ENCODE measurements around the gene NPEPL1.
"Not testable (repeated sequence)": the region's sequence is repeated elsewhere in the genome, so short reads cannot be mapped to it uniquely, and the experiment has no call there.

Gene NPEPL1

GRCh38 chr20:58712806-58713731, 20.5 kb downstream of the NPEPL1 start:
- no peak for DNase-seq (ENCODE audit: low read depth in 4 of 4, low spot score in 1 of 4)

GRCh38 chr20:58713801-58714339, 21.3 kb downstream of the NPEPL1 start:
- DNase-seq (ENCODE audit: low read depth in 4 of 4, low spot score in 1 of 4), result no peak

- no peak for DNase-seq (ENCODE audit: low read depth in 4 of 4, low spot score in 1 of 4)
These were observed 21.8 kb downstream of the NPEPL1 start for GRCh38 chr20:58714340-58714922.

DNA sequence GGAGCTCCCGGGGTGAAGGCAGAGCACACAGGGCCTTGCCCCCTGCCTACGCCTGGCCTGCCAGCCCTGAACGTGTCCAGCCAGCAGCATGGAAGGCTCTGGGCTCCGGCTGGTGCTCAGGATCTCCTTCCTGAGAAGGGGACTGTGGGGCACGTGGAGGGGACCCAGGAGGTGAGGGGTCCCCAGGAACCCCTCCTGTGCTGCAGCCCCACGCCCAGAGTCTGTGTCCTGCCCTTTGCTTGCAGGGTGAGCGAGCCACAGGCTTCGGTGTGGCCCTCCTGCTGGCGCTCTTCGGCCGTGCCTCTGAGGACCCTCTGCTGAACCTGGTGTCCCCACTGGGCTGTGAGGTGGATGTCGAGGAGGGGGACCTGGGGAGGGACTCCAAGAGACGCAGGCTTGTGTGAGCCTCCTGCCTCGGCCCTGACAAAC, 22.3 kb downstream of the NPEPL1 start:
- DNase-seq (ENCODE audit: low read depth in 4 of 4, low spot score in 1 of 4), result no peak

- no peak for DNase-seq (ENCODE audit: low read depth in 4 of 4, low spot score in 1 of 4)
These were observed 22.8 kb downstream of the NPEPL1 start for GRCh38 chr20:58715391-58715800.

- DNase-seq (ENCODE audit: low read depth in 4 of 4, low spot score in 1 of 4), result no peak
These were observed 23.3 kb downstream of the NPEPL1 start for GRCh38 chr20:58715801-58716475.

DNA sequence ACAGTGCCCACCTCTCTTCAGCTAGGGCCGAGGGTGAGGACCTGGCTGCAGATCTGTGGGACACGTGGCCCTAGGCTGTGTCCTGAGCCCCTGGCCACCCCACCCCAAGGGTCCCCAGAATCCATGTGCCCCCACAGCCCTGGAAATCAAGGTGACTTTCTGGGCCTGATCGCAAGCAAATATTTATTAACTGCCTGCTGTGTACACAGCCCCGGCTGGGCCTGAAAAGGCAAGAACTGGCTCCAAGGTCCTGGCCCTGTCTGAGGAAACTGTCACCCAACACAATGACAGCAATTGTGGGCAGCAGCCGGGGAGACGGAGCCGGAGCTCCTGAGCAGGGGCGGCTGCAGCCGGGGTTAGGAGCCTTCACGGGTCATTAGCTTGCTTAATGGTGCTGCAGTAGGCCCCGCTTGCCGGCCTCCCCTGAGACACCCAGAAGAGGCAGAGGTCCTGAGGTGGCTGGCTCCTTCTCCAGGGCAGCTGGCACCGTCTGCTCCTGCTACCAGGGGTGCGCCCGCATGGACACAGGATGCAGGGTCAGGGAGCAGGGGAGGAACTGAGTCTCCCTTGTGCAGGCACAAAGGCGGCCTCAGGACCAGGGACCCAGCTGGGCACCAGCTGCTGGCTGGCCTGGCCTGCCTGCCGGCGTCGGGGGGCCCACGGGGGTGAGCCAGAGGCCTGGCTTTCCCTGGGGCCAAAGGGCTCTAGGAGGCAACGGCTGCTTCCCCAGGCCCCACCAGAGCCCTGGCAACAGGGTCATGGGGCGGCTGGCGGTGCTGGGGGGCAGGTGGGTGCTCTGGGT, 24.1 kb downstream of the NPEPL1 start:
- no peak for DNase-seq (ENCODE audit: low read depth in 4 of 4, low spot score in 1 of 4)

GRCh38 chr20:58717278-58718091, 24.9 kb downstream of the NPEPL1 start:
- no peak for DNase-seq (ENCODE audit: low read depth in 4 of 4, low spot score in 1 of 4)

GRCh38 chr20:58718121-58718563, 25.5 kb downstream of the NPEPL1 start:
- no peak for DNase-seq (ENCODE audit: low read depth in 4 of 4, low spot score in 1 of 4)

- no peak for DNase-seq (ENCODE audit: low read depth in 4 of 4, low spot score in 1 of 4)
These were observed 26.1 kb downstream of the NPEPL1 start for GRCh38 chr20:58718729-58719128.

DNA sequence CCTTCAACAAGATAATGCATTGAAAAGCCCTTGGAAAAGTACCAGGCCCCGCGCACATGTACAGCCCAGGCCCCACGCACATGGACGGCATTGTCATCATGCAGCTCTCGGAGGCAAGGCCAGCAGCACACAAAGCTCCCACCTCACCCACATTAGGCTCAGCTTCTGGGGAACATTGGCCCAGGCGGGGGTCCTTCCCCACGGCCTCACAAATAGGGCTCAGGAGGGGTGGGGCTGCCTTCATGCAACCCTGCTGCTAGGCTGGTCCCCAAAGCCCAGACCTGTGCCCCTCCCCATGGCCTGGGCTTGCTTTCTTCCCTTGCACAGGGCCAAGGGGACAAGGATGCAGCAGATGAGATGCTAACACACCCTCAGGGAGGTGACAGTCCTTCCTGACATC, 26.7 kb downstream of the NPEPL1 start:
- DNase-seq (ENCODE audit: low read depth in 4 of 4, low spot score in 1 of 4), result no peak

DNA sequence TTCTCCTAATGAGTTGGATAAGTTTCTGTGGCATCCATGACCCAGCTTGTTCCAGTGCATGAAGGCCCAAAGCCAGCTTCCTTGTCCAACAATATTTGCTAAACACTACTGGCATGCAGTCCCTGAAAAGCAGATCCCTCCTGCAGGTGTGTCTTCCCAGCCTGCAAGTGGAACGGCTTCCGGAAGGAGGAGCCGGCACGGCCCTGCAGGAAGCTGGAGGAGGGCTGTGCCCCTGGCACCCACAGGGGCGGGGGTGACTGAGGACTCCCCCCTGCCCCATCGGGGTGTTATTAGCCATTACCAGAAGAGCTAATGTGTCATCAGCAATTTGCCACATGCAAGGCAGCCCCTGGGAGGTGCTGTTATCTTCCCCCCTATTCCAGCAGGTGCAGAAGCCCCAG, 27.4 kb downstream of the NPEPL1 start:
- DNase-seq (ENCODE audit: low read depth in 4 of 4, low spot score in 1 of 4), result no peak

DNA sequence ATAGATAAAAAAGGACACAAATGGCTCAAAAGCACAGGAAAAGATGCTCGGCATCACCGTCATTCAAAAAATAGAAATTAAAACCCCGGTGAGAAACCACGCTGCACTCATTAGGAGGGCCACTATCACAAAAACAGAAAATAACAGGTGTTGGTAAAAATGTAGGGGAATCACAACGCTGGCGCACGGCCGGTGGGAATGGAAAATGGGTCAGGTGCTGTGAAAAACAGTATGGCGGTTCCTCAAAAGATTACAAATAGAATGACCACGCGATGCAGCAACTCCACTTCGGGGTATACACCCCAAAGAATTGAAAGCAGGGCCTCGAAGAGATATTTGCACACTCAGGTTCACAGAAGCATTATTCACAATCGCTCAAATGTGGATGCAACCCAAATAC, 28.3 kb downstream of the NPEPL1 start:
- DNase-seq (ENCODE audit: low read depth in 4 of 4, low spot score in 1 of 4), result no peak

- no peak for DNase-seq (ENCODE audit: low read depth in 4 of 4, low spot score in 1 of 4)
These were observed 29.6 kb downstream of the NPEPL1 start for GRCh38 chr20:58721951-58722778.

GRCh38 chr20:58722877-58723627, 30.5 kb downstream of the NPEPL1 start:
- no peak for DNase-seq (ENCODE audit: low read depth in 4 of 4, low spot score in 1 of 4)

DNA sequence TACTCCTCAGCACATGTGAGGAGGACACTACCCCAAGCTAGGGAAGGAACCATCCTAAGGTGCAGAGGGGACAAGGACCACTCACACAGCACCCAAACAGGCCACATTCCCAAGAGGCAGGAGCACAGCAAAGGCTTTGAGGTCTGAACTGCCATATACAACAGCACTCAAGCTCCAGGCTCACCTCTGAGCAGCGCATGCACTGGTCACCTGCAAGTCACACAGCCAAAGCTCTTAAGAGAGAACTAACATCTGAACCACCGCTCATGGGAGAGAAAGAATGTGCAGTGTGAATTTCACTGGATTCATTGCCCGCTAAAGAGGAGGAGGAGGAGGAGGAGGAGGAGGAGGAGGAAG, 31.0 kb downstream of the NPEPL1 start:
- no peak for DNase-seq (ENCODE audit: low read depth in 4 of 4, low spot score in 1 of 4)

DNA sequence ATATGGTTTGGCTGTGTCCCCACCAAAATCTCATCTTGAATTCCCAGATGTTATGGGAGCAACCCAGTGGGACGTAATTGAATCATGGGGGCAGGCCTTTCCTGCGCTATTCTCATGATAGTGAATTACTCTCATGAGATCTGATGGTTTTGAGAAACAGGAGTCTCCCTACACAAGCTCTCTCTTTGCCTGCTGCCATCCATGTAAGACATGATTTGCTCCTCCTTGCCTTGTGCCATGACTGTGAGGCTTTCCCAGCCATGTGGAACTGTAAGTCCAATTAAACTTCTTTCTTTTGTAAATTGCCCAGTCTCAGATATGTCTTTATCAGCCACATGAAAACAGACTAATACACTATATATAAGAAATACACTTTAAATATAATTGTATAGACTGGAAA, 33.6 kb downstream of the NPEPL1 start:
- not testable (repeated sequence) for DNase-seq (ENCODE audit: low read depth in 4 of 4, low spot score in 1 of 4)

GRCh38 chr20:58731192-58731591, 38.6 kb downstream of the NPEPL1 start:
- DNase-seq (ENCODE audit: low read depth in 4 of 4, low spot score in 1 of 4), result no peak
